NCI-H1436 treated with DMSO at 0.1 percent for 48 hours (cell line): ENCODE measurements around the gene NELFA.

Experiments used
- DNase-seq: peaks from one replicate; lab custom pipeline; 2025; lab: John Stamatoyannopoulos, UW

Gene NELFA

DNA sequence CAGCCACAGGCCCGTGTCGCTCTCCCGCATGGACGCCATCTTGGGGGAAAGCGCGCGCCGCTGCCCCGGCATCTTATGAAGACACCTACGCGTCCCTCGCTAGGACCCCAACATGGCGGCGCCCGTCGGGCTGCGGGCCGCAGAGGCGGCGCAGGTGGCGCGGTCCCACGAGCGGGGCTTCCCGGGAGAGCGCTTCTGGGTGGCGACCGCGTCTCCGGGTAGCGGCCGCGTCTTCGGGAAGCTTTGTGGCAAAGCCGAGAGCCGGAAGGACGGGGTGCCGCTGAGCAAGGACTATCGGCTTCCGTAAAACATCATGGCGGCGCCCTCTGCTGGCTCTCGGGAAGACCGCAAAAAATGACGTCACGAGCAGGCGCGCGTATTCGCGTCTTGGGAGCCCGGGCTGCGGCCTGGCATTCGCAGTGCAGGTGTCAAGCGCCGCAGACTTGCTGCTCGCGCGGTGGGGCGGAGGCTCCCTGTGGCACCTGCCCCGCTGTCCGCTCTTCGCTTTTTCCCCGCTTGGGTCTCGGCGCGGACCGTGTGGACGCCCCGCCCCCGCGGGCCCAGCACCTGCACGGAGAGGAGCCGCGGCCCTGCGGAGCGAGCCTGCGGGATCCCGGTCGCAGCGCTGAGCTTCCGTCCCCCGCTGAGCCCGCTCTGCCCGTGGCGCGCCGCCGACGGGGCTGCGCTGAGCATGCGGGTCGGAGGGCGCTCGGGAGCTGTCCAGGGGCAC lies at the start of gene NELFA:
Gene NELFA, minus strand, starts transcription at position 54 of the 730 bp plus-strand sequence. Its CDS starts 15 bp downstream, at position 39.
- DNase-seq, result peak; percentile 66

DNA sequence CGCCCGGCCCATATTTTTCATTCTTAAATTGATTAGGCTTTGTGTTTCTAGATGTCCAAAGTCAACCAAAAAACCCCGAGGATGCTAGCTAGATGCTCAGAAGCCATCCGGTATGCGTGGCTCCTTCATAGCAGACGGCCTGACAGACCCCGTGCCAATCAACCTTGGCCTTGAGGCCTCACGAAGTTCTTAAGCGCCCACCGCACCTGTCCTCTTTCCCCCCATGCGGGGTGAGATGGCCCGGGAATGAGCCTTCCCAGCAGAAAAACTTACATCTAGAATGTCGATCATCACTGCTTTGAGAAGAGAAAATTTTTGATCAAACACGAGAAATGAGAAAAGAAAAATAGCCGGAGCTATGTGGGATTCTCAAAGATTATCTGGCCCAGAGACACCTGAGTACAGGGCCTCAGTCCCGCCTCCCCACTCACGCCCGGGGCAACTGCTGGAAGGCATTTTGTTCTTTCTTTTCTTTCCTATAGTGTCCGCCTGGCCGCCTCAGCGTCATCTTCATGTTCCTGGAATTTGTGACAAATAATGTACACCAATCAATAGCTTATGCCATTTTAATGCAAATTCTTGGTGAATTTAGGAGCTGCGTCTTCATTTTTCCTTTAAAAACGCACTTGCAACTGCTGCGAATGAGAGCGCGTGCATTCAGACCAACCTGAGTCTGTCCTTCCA lies 48.8 kb upstream of the NELFA start:
- no peak for DNase-seq

DNA sequence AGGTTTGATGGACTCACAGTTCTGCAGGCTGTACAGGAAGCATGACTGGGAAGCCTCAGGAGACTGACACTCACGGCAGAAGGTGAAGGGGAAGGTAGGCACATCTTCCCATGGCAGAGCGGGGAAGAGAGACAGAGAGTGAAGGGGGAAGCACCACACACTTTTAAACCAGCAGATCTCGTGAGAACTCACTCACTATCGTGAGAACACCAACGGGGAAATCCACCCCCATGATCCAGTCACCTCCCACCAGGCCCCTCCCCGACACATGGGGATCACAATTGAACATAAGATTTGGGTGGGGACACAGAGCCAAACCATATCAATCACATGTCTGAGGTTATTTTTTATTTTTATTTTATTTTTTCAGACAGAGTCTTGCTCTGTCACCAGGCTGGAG lies 45.4 kb upstream of the NELFA start:
- no peak for DNase-seq

DNA sequence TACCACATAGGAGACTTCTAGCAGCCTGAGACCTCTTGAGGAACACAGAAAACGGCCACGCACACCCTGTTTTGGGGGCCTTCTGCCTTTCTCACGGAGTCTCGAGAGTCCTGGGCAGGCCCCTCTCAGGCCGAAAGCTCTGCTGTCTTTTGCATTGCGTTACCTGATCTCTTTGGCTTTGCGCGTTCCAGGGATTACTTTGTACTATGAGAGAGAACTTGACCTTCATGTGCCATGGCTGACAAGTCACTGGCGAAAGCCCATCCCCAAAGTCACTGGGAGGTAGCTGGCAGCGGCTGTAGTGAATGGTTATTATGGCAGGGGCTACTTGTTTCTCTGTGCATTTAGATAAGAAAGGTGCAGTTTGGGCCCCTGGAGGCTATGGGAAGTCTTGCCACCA lies 42.3 kb upstream of the NELFA start:
- no peak for DNase-seq

DNA sequence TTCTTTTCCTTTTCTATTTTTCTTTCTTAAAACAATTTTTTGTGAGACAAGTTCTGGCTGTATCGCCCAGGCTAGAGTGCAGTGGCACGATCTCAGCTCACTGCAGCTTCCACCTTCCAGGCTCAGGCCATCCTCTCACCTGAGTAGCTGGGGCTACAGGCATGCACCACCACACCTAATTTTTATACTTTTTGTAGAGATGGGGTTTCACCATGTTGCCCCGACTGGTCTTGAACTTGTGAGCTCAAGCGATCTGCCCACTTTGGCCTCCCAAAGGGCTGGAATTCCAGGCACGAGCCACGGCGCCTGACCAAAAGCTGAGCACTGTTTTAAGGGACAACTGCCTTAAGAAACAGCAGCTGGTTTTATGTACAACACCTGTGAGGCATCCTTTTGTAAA lies 41.0 kb upstream of the NELFA start:
- no peak for DNase-seq

DNA sequence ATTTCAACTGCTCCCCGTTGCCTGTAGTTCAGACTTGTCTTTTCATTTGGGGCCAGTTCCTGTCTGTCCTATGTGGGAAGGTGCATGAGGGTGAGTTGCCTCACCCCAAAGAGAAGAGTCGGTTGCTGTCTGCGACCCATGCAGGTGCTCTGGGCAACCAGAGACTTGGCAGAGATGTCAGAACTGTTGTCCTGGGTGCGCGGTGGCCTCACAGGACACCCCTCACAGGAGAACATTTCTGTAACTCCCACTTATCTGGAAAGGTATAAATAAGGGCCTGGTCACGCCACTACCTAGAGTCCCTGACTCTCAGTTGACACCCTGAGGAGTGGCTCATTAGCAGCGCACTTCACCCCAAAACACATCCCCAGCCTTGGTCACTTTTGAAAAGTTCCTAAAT lies 40.6 kb upstream of the NELFA start:
- DNase-seq, result no peak

DNA sequence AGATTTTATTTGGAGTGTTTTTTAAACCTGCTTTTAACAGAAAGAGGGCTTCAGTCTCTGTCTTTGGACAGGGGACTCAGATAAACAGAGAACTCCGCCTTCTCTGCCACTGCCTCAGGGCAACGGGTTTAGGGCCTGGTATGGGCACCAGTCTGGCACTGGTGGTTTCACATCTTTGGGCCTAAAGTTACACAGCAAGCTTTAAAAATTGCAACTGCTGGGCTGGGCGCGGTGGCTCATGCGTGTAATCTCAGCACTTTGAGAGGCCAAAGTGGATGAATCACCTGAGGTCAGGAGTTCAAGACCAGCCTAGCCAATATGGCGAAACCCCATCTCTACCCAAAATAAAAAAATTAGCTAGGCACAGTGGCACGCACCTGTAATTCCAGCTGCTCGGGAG lies 40.1 kb upstream of the NELFA start:
- no peak for DNase-seq

DNA sequence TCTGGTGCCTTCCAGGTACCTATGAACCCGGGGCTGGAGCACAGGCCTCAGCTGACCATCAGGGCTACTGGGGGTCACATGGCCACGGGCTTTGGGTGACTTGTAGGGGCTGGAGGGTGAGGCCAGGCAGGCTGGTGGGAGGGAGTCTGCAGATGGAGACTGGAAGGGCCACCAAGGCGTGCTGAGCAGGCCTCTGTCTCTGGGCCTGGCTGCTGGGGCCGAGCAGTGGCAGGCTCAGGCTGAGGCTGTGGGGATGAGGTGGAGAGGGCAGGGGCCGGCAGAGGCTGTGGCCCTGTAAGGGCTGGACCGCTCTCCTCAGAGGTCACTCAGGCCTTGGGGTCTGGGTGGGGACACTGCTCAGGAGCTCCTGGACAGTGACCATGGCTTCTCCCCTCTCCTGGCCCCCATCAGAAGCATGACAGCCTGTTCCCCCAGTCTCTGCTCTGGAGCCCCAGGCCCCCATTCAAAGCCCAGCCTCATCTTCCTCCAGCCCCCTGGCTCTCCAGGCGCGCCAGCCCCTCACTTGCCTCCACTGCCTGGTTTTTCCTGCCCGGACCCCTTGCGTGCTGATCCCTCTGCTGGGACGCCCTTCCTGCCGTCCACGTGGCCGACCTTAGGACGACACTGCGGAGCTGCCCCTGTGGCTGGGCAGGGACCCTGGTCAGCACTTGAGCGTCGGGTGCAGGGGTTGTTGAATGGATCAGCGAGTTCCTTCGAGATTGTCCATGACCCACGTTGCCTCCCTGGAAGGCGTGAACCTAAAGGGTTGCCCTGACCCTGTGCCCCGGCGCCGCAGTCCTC lies 39.2 kb upstream of the NELFA start:
- no peak for DNase-seq

DNA sequence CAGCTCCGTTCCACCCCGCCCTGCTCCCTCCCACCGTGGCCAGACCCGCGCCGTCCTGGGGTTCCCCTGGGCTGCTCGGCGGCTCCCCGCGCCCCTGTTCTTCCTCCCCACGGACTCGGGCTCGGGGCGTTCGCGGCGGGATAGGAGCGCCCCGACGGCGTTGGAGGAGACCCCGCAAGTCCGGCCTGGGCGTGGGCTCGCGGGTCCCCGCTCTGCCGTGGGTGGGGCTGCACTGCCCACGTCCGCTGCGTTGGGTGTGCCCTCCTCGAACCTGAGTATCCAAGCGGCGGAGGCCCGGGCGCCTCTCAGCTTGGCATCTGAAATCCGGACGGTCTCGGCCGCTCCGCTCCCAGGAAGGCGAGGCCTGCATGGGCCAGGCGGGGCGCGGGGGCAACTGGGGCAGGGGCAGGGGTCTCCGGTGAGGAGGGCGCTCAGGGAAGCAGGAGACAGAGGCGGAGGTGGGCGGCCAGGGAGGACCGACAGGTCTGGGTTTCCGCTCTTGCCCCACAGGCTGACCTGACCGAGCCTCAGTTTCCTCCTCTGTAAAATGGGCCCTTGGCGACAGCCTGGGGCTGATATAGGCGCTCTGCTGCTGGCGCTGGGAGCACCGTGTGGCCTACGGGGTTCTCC lies 38.4 kb upstream of the NELFA start:
- DNase-seq, result no peak

DNA sequence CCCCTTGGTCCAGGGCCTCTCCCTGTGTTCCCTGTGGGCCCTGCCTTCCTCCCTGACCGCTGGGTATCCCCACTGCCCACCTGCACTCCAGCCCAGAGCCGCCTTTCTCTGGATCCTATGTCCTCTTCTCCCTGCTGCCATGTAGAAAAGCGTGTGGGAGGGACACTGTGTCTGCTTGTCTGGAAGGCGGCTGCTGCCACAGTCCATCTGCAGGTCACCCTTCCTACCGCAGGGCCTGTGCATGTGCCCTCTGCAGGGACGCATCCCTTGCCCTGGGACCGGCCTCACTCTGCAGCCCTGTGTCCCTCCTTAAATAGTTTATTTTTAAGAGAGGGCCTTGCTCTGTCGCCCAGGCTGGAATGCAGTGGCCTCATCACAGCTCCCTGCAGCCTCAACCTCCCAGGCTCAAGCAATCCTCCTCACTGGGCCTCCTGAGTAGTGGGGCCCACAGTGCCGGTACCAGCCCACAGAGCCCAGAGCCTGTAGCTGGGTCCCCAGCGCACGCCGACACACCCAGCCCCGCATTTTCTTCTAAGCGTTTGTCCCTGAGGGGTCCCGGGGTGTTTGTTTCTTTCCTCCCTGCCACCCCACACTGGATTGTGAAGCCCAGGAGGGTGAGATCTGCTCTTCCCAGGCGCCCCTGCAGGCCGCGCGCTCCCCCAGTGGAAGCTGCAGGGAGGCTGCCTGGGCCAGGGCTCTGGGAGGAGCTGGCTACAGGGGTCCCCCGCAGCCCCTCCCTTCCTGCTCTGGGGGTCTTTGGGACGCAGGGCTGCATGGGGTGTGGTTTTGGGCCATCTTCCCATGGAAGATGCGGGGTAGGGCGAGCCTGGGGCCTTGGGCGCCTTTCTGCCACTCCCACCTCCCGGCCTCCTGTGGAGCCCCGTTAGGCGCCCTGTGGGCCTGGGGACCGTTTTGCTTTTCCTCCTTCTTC lies 37.5 kb upstream of the NELFA start:
- no peak for DNase-seq

DNA sequence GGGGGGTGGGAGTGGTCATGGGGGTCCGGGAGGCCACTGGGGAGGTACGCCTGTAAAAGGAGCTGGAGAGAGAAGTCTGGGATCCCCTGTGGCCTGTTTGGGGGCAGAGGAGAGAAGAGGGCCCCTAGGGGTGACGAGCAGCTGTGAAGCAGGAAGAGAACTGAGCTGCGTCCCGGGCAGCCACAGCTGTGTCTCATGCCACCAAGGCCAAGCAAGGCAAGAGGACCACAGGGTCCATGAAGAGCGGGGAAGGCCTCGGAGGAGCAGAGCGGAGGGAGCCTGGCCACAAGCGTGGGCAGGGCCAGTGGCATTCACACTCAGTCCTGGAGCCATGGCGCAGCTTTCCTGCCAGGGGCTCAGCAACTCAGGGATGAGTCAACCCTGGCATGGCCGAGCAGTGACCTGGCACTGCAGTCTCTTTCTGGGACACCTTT lies 36.8 kb upstream of the NELFA start:
- no peak for DNase-seq

DNA sequence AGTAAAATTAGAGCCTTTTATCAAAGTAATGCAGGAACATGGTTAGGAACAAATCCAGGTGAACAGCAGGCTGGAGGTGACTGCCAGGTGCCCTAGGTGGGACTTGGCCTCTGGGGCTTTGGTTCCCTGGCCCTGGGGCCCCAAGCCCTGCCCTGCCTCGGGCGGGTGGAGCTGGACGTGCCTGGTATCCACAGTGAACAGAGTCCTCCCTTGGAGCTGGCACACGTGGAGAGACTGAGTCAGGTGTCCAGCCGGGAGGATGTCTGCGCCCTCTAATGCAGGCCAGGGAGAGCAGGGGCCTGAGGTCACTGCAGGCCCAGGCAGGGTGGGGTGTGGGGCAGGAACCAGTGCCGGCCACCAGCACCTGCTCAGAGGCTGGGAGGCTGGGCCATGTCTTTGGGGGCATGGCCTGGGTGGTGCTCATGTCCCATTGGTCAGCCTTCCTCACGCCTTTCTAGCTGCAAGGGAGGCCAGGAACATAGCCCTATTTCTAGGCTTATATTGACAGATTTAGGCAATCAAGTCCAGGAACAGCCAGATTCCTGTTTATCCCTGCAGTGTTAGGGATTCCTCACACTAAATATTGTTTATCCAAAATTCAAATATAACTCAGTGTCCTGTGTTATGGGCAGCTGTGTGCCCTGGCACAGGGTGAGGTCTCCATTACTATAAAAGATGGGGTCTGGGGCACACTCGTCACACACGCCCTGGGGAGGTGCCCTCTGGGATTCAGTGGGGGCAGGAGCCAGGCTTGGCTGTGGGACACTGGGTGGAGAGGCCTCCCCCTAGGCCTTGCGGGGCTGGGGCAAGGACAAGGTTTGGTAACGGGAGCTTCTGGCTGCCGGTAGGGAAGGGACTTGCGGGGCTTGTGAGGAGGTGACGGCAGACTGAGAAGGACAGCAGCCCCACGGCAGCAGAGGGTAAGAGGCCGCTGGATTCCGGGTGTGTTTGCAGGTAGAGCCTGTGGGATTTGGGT lies 36.1 kb upstream of the NELFA start:
- DNase-seq, result no peak

DNA sequence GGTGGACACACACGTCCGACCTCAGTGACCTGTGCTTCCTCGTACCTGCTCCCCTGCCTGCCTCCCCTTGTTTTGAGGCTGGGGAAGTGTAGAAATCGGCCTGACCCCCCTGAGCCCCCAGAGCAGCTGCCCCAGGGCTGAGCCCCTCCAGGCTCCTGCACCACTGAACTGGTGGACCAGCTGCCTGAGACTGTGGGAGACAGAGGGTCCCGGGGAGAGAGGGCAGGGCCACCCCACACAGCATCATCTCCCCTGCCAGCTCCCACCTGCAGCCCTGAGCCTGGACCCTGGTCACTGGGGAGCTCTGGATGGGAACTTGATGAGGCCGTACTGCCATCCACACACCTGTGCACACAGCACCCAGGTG lies 35.3 kb upstream of the NELFA start:
- no peak for DNase-seq

DNA sequence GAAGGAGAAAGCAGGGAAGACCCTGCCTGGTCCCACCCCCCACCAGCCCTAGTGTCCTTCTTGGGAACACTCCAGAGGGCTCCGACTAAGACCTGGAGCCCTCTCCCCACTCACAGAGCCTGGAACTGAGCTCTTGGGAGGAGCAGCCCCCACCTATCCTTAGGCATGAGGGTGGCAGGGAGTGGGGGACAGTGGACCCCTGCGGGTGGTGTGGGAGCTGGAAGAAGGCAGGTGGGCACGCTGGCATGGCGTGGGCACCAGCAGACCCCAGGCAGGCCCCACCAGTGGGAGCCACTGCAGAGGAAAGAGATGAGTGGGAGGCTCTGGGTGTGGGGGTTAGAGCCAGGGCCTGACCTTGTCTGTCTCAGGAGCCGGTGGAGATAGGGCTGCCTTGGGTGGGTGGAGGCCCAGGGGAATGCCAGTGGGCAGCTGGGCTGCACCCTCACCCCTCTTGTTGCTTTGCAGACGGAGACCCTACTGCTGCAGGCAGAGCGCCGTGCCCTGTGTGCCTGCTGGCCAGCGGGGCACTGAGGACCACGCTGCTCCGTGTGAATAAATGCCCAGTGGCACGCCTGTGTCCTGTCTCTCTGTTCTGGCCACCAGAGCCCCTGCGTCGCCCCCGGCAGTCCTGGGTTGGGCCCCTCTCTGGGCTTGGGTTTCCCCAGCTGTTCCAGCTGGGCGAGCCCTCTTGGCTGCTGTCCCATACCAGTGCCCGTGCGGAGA lies 34.8 kb upstream of the NELFA start:
- no peak for DNase-seq

DNA sequence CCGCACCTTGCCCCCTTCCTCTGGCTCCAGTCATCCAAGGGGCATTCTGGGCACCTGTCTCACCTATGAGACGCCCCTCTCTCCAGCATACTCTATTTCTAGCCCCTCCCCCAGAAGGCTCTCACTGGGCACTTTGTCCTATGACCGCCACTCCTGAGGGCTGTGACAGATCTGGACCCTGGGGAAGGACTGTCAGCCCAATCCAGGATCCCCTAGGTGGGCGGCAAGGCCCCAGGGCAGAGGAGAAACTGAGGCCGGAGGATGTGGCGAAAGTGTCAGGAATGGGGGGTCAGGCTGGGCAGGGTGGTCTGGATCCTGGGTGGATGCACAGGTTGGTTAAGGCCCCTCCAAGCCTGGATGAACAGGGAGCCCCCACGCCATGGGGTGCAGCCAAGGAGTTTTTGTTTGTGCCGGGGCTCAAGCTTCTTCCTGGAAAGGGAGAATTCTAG lies 34.2 kb upstream of the NELFA start:
- DNase-seq, result no peak

DNA sequence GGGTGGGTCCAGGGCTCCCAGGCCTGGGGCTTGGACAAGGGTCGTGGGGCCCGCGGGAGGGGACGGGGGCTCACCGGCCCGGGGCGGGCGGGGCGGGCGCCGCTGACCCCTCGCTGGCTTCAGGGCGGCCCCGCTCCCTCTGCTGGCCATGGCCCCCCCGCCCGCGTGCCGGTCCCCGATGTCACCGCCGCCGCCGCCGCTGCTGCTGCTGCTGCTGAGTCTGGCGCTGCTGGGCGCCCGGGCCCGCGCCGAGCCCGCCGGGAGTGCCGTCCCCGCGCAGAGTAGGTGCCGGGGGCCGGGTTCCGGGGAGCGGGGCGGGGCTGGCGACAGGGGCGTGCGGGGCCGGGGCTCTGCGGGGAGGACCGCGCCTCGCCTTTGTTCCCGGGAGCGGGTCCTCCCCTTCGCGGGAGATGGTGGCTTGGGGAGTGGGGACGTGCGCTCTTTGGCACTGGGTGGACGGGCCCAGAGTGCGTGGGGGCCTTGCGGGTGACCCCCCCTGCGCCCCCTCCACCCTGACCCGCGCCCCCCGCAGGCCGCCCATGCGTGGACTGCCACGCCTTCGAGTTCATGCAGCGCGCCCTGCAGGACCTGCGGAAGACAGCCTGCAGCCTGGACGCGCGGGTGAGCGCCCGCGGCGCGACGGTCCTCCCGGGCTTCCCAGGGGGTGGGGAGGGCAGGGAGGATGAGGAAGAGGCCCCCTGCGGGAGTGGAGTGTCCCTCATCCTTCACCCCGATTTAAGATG lies 33.6 kb upstream of the NELFA start:
- no peak for DNase-seq

DNA sequence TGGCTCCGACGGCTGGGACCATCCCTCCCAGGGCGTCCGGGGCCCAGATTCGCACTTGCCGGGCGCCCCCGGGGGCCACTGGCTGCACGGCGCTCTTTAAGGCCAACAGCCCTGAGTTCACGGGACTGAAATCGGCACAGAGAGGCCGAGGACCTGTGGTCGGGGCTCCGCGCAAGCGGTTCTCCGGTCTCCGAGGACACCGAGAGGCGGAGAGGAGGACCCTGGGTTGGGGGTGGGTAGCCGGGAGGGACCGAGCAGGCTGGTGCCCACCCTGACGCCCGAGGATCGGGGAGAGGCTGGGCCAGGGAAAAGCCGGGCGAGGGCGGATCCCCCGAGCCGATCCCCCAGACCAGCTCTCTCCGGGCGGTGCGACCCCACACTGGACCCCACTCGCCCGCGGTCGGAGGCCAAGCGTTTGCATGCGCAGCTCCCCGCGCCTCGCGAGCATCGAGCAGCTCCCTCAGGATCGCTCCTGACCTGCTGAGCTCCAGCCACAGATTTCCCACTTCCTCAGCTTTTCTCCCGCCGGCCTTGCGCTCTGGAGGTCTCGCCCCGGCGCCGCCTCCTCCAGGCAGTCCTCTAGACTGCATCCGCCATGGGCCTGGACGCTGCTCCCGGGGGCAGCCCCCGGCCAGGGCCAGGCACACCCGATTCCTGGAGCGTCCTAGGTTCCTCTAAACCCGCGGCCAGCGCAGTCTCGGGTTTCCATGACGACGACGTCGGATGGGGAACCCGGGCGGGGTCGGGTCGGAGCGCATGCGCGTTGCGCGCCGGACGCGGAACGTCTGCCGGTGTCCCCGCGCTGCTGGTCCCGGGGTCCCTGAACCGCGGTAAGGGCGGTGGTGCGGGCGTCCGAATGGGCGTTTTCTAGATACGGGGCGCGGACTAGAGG lies 32.7 kb upstream of the NELFA start:
- peak; percentile 23 for DNase-seq
